Left lung (tissue), 10 donors: ENCODE data around the gene ABLIM2. TPM values are rescaled to one million over a fixed set of nuclear protein-coding genes. Genes with fewer than 3 reads are reported as not detected.

Experiments used
- ATAC-seq: fragments of 200-7000 bp; cut with Tn5 transposase; one replicate; pipeline ENCODE4 v1.9.1; 2020; ENCODE audit warnings: moderate library complexity
- DNase-seq, 4 donors: peaks; one replicate each; pipeline ENCODE4 v3.0.0-alpha.2; 2013 to 2020
- H3K27ac ChIP-seq, 2 donors: fragments of 200-600 bp; sonication (generic) in 1 of 2; one replicate each; pipeline versions ENCODE4 v1.5.0 to v1.8.0; 2020 to 2021
- H3K27me3 ChIP-seq, 2 donors: fragments of 200-600 bp; sonication (generic) in 1 of 2; one replicate each; pipeline versions ENCODE4 v1.5.0 to v1.8.0; 2020 to 2021
- H3K36me3 ChIP-seq, 2 donors: fragments of 200-600 bp; sonication (generic) in 1 of 2; one replicate each; pipeline versions ENCODE4 v1.5.0 to v1.8.0; 2020 to 2021
- H3K4me1 ChIP-seq, 2 donors: fragments of 200-600 bp; one replicate each; pipeline ENCODE4 v1.8.0; 2021
- H3K4me3 ChIP-seq, 2 donors: fragments of 200-600 bp; sonication (generic) in 1 of 2; one replicate each; pipeline versions ENCODE4 v1.5.0 to v1.8.0; 2020 to 2021; ENCODE audit warnings: mild to moderate bottlenecking in 1 of 2
- H3K9me3 ChIP-seq, 2 donors: fragments of 200-600 bp; sonication (generic) in 1 of 2; one replicate each; pipeline versions ENCODE4 v1.5.0 to v1.8.0; 2020 to 2021
- CTCF ChIP-seq, 2 donors: fragments of 200-600 bp; sonication (generic) in 1 of 2; IDR thresholded peaks; one replicate each; pipeline versions ENCODE4 v1.5.0 to v1.8.0; 2021; ENCODE audit warnings: antibody characterized with exemption in 2 of 2
- intact Hi-C, 2 donors: fragments of 100-400 bp; cut with DNase I; formaldehyde crosslinking; loops; one replicate each; pipeline versions ENCODE4 v1.11.2 to v1.14.2; 2022
- polyA plus RNA-seq, 6 donors: library from polyadenylated mRNA; unstranded; fragments of 120-200 nt; gene quantifications; one replicate each; pipeline ENCODE4 v1.2.1, GENCODE V29; 2013; ENCODE audit not compliant: insufficient read length in 6 of 6
- total RNA-seq, 2 donors: library from RNA; stranded (reverse); fragmentation: NEBNext Ultra II Directional; extraction: Animal tissue kit (Norgen Biotek cat#: 25700); gene quantifications; one replicate each; pipeline ENCODE4 v1.2.1, GENCODE V29; 2021
- donor health status: DM: no; HTN: yes; CAD: no.
- donor health status: DM: no; HTN: no; CAD: no.

The ABLIM2 gene
- total and polyA plus RNA-seq, 8 donors: 5.7 to 10.2 (median 7.0) TPM

- no peaks in the 10 kb centered on the region for H3K9me3 ChIP-seq
- TF ChIP-seq CTCF (IDR thresholded peaks at IDR 0.05): no peak
- intact Hi-C loops: no loop called here
These were observed 153.4 kb downstream of the ABLIM2 start for GRCh38 chr4:8005033-8005808.

GRCh38 chr4:8004066-8004465 is 154.5 kb downstream of the ABLIM2 start:
- H3K27ac ChIP-seq: no peak overlapping the region
- intact Hi-C loops: no loop called here
- no peak overlapping the region for H3K4me3 ChIP-seq
- no peaks in the 10 kb centered on the region for H3K27me3 ChIP-seq
- H3K9me3 ChIP-seq: no peaks in the 10 kb centered on the region
- TF ChIP-seq CTCF (IDR thresholded peaks at IDR 0.05): no peak
- no peak for ATAC-seq
- H3K36me3 ChIP-seq: peaks cover 0 to 8% of the 10 kb centered on the region in 2 donors
- H3K4me1 ChIP-seq: no peaks in the 10 kb centered on the region
- peak in 1 of 4 donors; percentile 62 for DNase-seq

More at GRCh38 chr4:8005033-8005808, 153.4 kb downstream of the ABLIM2 start:
- Histone ChIP-seq H3K27me3 (no peaks in the 10 kb centered on the region), H3K4me1 (no peaks in the 10 kb centered on the region), H3K36me3 (peaks cover 0 to 8% of the 10 kb centered on the region in 2 donors), H3K4me3 (no peak overlapping the region), H3K27ac (no peak overlapping the region)
- DNase-seq (peak in 1 of 4 donors; percentile 77), ATAC-seq (no peak)

DNA sequence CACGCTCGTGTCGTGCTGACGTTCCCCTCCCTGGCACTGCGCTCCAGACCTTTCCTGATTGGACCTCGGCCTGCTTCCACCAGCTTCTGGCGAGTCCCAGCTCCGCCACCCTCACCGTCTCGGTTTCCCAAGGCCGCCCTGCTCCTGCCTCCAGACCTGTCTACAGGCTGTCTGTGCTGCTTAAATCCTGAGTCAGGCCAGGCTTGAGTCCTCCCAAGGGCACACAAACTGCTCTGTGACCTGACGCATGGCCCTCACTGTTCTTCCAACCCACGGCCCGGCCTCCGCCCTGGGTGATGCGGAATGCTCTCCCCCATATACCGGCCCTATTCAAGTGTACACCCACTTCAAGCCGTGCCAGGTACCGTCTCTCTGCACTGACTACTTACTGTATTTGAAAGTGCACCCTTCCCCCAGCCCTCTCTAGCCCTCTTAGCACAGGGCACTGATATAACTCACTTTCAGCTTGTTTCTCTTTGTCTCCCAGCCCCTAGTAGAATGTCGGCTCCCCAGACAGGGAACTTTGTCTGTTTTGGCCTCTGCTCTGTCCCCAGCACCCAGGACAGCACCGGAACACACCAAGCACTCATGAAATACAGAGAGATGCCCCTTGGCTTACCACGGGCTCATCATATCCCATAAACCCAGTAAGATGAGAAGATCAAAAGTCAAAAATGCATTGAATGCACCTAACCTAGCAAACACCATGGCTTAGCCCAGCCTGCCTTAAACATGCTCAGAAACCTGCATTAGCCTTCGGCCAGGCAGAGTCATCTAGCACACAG is 155.9 kb downstream of the ABLIM2 start:
- no peak for ATAC-seq
- intact Hi-C loops: no loop called here
- peak in 2 of 4 donors; percentile 22 to 51 for DNase-seq

GRCh38 chr4:8001564-8002355 is 156.9 kb downstream of the ABLIM2 start:
- Histone ChIP-seq H3K27ac (no peak overlapping the region), H3K27me3 (no peaks in the 10 kb centered on the region)
- intact Hi-C loops: no loop called here

More for the DNA sequence above, 155.9 kb downstream of the ABLIM2 start:
- H3K27ac ChIP-seq: no peak overlapping the region
- no peaks in the 10 kb centered on the region for H3K9me3 ChIP-seq
- no peak overlapping the region for H3K4me3 ChIP-seq
- H3K27me3 ChIP-seq: no peaks in the 10 kb centered on the region
- no peak for TF ChIP-seq CTCF (IDR thresholded peaks at IDR 0.05)
- no peaks in the 10 kb centered on the region for H3K4me1 ChIP-seq
- H3K36me3 ChIP-seq: peaks cover 0 to 8% of the 10 kb centered on the region in 2 donors

More at GRCh38 chr4:8001564-8002355, 156.9 kb downstream of the ABLIM2 start:
- H3K4me3 ChIP-seq: no peak overlapping the region
- H3K9me3 ChIP-seq: no peaks in the 10 kb centered on the region
- DNase-seq: peak in 1 of 4 donors; percentile 57
- TF ChIP-seq CTCF (IDR thresholded peaks at IDR 0.05): no peak
- ATAC-seq: no peak
- H3K4me1 ChIP-seq: no peaks in the 10 kb centered on the region
- H3K36me3 ChIP-seq: peaks cover 0 to 8% of the 10 kb centered on the region in 2 donors
